ENCODE results near the gene POP7.

POP7 gene

GRCh38 chr7:100679129-100679926, 26.6 kb upstream of the POP7 start:
- peaks cover 7% of the 10 kb centered on the region for H3K4me1 ChIP-seq (ENCODE audit: insufficient read depth, low read length, poor library complexity, severe bottlenecking)
- TF ChIP-seq CTCF (conservative IDR thresholded peaks at IDR 0.05; ENCODE audit: low read length) (no peak), EZH2phosphoT487 (IDR thresholded peaks at IDR 0.05; ENCODE audit: borderline replicate concordance) (no peak)

GRCh38 chr7:100679927-100680575, 25.9 kb upstream of the POP7 start:
- TF ChIP-seq EZH2phosphoT487 (IDR thresholded peaks at IDR 0.05; ENCODE audit: borderline replicate concordance), result no peak
- TF ChIP-seq CTCF (conservative IDR thresholded peaks at IDR 0.05; ENCODE audit: low read length), result no peak
- no peaks in the 10 kb centered on the region for H3K27me3 ChIP-seq (ENCODE audit: insufficient read depth, low read length, poor library complexity, severe bottlenecking)
- no peaks in the 10 kb centered on the region for H3K9me3 ChIP-seq (ENCODE audit: insufficient read depth, low read depth, low read length)
- H4K20me1 ChIP-seq (ENCODE audit: insufficient read depth, low read length, poor library complexity, severe bottlenecking), result peaks cover 50% of the 10 kb centered on the region
- peaks cover 24% of the 10 kb centered on the region for H3K79me2 ChIP-seq (ENCODE audit: insufficient read depth, low read length)
- no peaks in the 10 kb centered on the region; the same call in 1 of the 2 replicates for H3F3A ChIP-seq (ENCODE audit: low read depth)
- H3K4me1 ChIP-seq (ENCODE audit: insufficient read depth, low read length, poor library complexity, severe bottlenecking), result peaks cover 7% of the 10 kb centered on the region
- no peak overlapping the region for H2AFZ ChIP-seq (ENCODE audit: low read length)
- H3K4me2 ChIP-seq (ENCODE audit: low read depth, low read length, poor library complexity, severe bottlenecking), result no peak overlapping the region
- H3K9ac ChIP-seq (ENCODE audit: low read depth, low read length, poor library complexity, severe bottlenecking), result no peak overlapping the region
- peaks cover 83% of the 10 kb centered on the region; the same call in 1 of the 2 replicates for H3K36me3 ChIP-seq (ENCODE audit: insufficient read depth, low read length)
- no peaks in the 10 kb centered on the region for H3K9me2 ChIP-seq (replicated peaks; ENCODE audit: low read depth, low read length)
- H3K4me3 ChIP-seq (ENCODE audit: low read length, poor library complexity, severe bottlenecking), result no peak overlapping the region

More at GRCh38 chr7:100679129-100679926, 26.6 kb upstream of the POP7 start:
- H3K9me3 ChIP-seq (ENCODE audit: insufficient read depth, low read depth, low read length), result no peaks in the 10 kb centered on the region
- H3K9me2 ChIP-seq (replicated peaks; ENCODE audit: low read depth, low read length), result no peaks in the 10 kb centered on the region
- no peak overlapping the region for H3K9ac ChIP-seq (ENCODE audit: low read depth, low read length, poor library complexity, severe bottlenecking)
- no peak overlapping the region for H3K4me3 ChIP-seq (ENCODE audit: low read length, poor library complexity, severe bottlenecking)
- H3K27me3 ChIP-seq (ENCODE audit: insufficient read depth, low read length, poor library complexity, severe bottlenecking), result no peaks in the 10 kb centered on the region
- peaks cover 56% of the 10 kb centered on the region for H4K20me1 ChIP-seq (ENCODE audit: insufficient read depth, low read length, poor library complexity, severe bottlenecking)
- peaks cover 75% of the 10 kb centered on the region; the same call in 1 of the 2 replicates for H3K36me3 ChIP-seq (ENCODE audit: insufficient read depth, low read length)
- no peaks in the 10 kb centered on the region; the same call in 1 of the 2 replicates for H3F3A ChIP-seq (ENCODE audit: low read depth)
- H3K4me2 ChIP-seq (ENCODE audit: low read depth, low read length, poor library complexity, severe bottlenecking), result no peak overlapping the region
- no peak overlapping the region for H2AFZ ChIP-seq (ENCODE audit: low read length)
- H3K79me2 ChIP-seq (ENCODE audit: insufficient read depth, low read length), result peaks cover 31% of the 10 kb centered on the region

GRCh38 chr7:100680576-100681271, 25.2 kb upstream of the POP7 start:
- no peak overlapping the region for H2AFZ ChIP-seq (ENCODE audit: low read length)
- peaks cover 46% of the 10 kb centered on the region for H4K20me1 ChIP-seq (ENCODE audit: insufficient read depth, low read length, poor library complexity, severe bottlenecking)
- H3F3A ChIP-seq (ENCODE audit: low read depth), result no peaks in the 10 kb centered on the region; the same call in 1 of the 2 replicates
- peaks cover 7% of the 10 kb centered on the region for H3K4me1 ChIP-seq (ENCODE audit: insufficient read depth, low read length, poor library complexity, severe bottlenecking)
- H3K4me3 ChIP-seq (ENCODE audit: low read length, poor library complexity, severe bottlenecking), result no peak overlapping the region
- H3K9ac ChIP-seq (ENCODE audit: low read depth, low read length, poor library complexity, severe bottlenecking), result no peak overlapping the region
- H3K4me2 ChIP-seq (ENCODE audit: low read depth, low read length, poor library complexity, severe bottlenecking), result no peak overlapping the region
- H3K79me2 ChIP-seq (ENCODE audit: insufficient read depth, low read length), result peaks cover 17% of the 10 kb centered on the region; the same call in 1 of the 2 replicates
- TF ChIP-seq EZH2phosphoT487 (IDR thresholded peaks at IDR 0.05; ENCODE audit: borderline replicate concordance), result no peak
- TF ChIP-seq CTCF (conservative IDR thresholded peaks at IDR 0.05; ENCODE audit: low read length), result no peak
- no peaks in the 10 kb centered on the region for H3K9me3 ChIP-seq (ENCODE audit: insufficient read depth, low read depth, low read length)
- no peaks in the 10 kb centered on the region for H3K9me2 ChIP-seq (replicated peaks; ENCODE audit: low read depth, low read length)
- no peaks in the 10 kb centered on the region for H3K27me3 ChIP-seq (ENCODE audit: insufficient read depth, low read length, poor library complexity, severe bottlenecking)
- peaks cover 89% of the 10 kb centered on the region; the same call in 1 of the 2 replicates for H3K36me3 ChIP-seq (ENCODE audit: insufficient read depth, low read length)

All from Loucy (cell line).